Smooth muscle cell (in vitro differentiated cells): ENCODE results near the gene COQ3. TPM values are rescaled to one million over a fixed set of nuclear protein-coding genes. Genes with fewer than 3 reads are reported as not detected.
"Not testable (repeated sequence)": the region's sequence is repeated elsewhere in the genome, so short reads cannot be mapped to it uniquely, and the experiment has no call there.

Experiments
- DNase-seq: peaks from one replicate; lab custom pipeline; 2025; ENCODE audit not compliant: unreplicated experiment; lab: John Stamatoyannopoulos, UW
- H2AFZ ChIP-seq: fragments of 200-600 bp; sonication (generic); 2 replicates; pipeline ENCODE4 v1.6.0; 2016; ENCODE audit warnings: antibody characterized with exemption, low read depth, mild to moderate bottlenecking
- H3F3A ChIP-seq: fragments of 200-600 bp; sonication (generic); 2 replicates; pipeline ENCODE4 v1.6.0; 2017; ENCODE audit warnings: antibody characterized with exemption, low read depth
- H3K27ac ChIP-seq: fragments of 200-600 bp; sonication (generic); 2 replicates; pipeline ENCODE4 v1.5.1; 2016; ENCODE audit warnings: low read depth, mild to moderate bottlenecking
- H3K27me3 ChIP-seq: fragments of 200-600 bp; sonication (generic); 2 replicates; pipeline ENCODE4 v1.6.1; 2016; ENCODE audit warnings: low read depth, mild to moderate bottlenecking
- H3K36me3 ChIP-seq: fragments of 200-600 bp; sonication (generic); 2 replicates; pipeline ENCODE4 v1.5.1; 2016; ENCODE audit warnings: low read depth
- H3K4me1 ChIP-seq: fragments of 200-600 bp; sonication (generic); 2 replicates; pipeline ENCODE4 v1.5.1; 2016; ENCODE audit warnings: low read depth
- H3K4me2 ChIP-seq: fragments of 200-600 bp; sonication (generic); 2 replicates; pipeline ENCODE4 v1.6.0; 2016; ENCODE audit warnings: mild to moderate bottlenecking
- H3K4me3 ChIP-seq: fragments of 200-600 bp; sonication (generic); 2 replicates; pipeline ENCODE4 v1.5.1; 2016; ENCODE audit warnings: mild to moderate bottlenecking
- H3K79me2 ChIP-seq: fragments of 200-600 bp; sonication (generic); 2 replicates; pipeline ENCODE4 v1.6.0; 2016; ENCODE audit warnings: low read depth, mild to moderate bottlenecking
- H3K9ac ChIP-seq: fragments of 200-600 bp; sonication (generic); 2 replicates; pipeline ENCODE4 v1.6.0; 2016; ENCODE audit warnings: low read depth
- H3K9me3 ChIP-seq: fragments of 200-600 bp; sonication (generic); replicated peaks from 2 replicates; pipeline ENCODE4 v1.5.1; 2016; ENCODE audit warnings: low read depth
- H4K20me1 ChIP-seq: fragments of 200-600 bp; sonication (generic); 2 replicates; pipeline ENCODE4 v1.6.0; 2016; ENCODE audit warnings: low read depth
- CTCF ChIP-seq: fragments of 200-600 bp; sonication (generic); IDR thresholded peaks from 2 replicates; pipeline ENCODE4 v1.5.1; 2017; ENCODE audit warnings: borderline replicate concordance, mild to moderate bottlenecking, antibody characterized with exemption; ENCODE audit not compliant: insufficient read depth, poor library complexity, severe bottlenecking
- WGBS: methylation state at CpG from one replicate; pipeline ENCODE4 v1.1.7; 2016; ENCODE audit warnings: low lambda C conversion rate; 5-methylcytosine and 5-hydroxymethylcytosine counted together
- polyA plus RNA-seq: library from polyadenylated mRNA; unstranded; fragments of >200 nt; fragmentation: Nextera tagmentation; extraction: Ambion mirVana; gene quantifications from 2 replicates; pipeline ENCODE4 v1.2.1, GENCODE V29; 2016
- total RNA-seq: library from RNA; depleted of rRNA; stranded (reverse); fragments of >200 nt; gene quantifications from 2 replicates; pipeline ENCODE4 v1.2.3, GENCODE V29; 2014

The COQ3 gene
- total and polyA plus RNA-seq, 2 experiments from 2014 or later: 5.0 to 12.2 TPM

- H3K4me3 ChIP-seq: no peak overlapping the region
- no peak overlapping the region for H3K4me2 ChIP-seq
- H3F3A ChIP-seq: no peaks in the 10 kb centered on the region
- TF ChIP-seq CTCF: no peak
- no peaks in the 10 kb centered on the region for H3K9me3 ChIP-seq
- DNase-seq: no peak
- H3K27ac ChIP-seq: no peak overlapping the region
- H4K20me1 ChIP-seq: no peaks in the 10 kb centered on the region
- 94% methylated on average over 4 of the region's 4 CpGs for WGBS
- H3K27me3 ChIP-seq: no peaks in the 10 kb centered on the region
- no peak overlapping the region for H2AFZ ChIP-seq
- peaks cover 20% of the 10 kb centered on the region for H3K4me1 ChIP-seq
- no peaks in the 10 kb centered on the region for H3K79me2 ChIP-seq
- H3K9ac ChIP-seq: no peak overlapping the region
- H3K36me3 ChIP-seq: no peaks in the 10 kb centered on the region
Measured at GRCh38 chr6:99345164-99345563, 48.8 kb downstream of the COQ3 start.

- DNase-seq: no peak
Measured at GRCh38 chr6:99344289-99344688, 49.7 kb downstream of the COQ3 start.

GRCh38 chr6:99341862-99342455 lies 52.0 kb downstream of the COQ3 start:
- Histone ChIP-seq H2AFZ (no peak overlapping the region), H3K27ac (no peak overlapping the region), H4K20me1 (no peaks in the 10 kb centered on the region), H3K9me3 (no peaks in the 10 kb centered on the region), H3K36me3 (no peaks in the 10 kb centered on the region), H3K4me2 (no peak overlapping the region), H3K27me3 (no peaks in the 10 kb centered on the region), H3K4me1 (peaks cover 6% of the 10 kb centered on the region), H3K9ac (no peak overlapping the region), H3F3A (no peaks in the 10 kb centered on the region), H3K4me3 (no peak overlapping the region), H3K79me2 (no peaks in the 10 kb centered on the region)
- no peak for TF ChIP-seq CTCF
- DNase-seq: no peak
- 95% methylated on average over 5 of the region's 5 CpGs for WGBS

More at GRCh38 chr6:99344289-99344688, 49.7 kb downstream of the COQ3 start:
- Histone ChIP-seq H3K4me1 (peaks cover 17% of the 10 kb centered on the region), H3K9me3 (no peaks in the 10 kb centered on the region), H3F3A (no peaks in the 10 kb centered on the region), H3K4me3 (no peak overlapping the region), H3K27me3 (no peaks in the 10 kb centered on the region), H3K79me2 (no peaks in the 10 kb centered on the region), H4K20me1 (no peaks in the 10 kb centered on the region), H3K4me2 (no peak overlapping the region), H2AFZ (no peak overlapping the region), H3K36me3 (no peaks in the 10 kb centered on the region), H3K9ac (no peak overlapping the region), H3K27ac (no peak overlapping the region)
- 36% methylated on average over 3 of the region's 3 CpGs for WGBS
- TF ChIP-seq CTCF: no peak

- H3K9me3 ChIP-seq: no peaks in the 10 kb centered on the region
- H3F3A ChIP-seq: no peaks in the 10 kb centered on the region
- H4K20me1 ChIP-seq: no peaks in the 10 kb centered on the region
- H3K27ac ChIP-seq: no peak overlapping the region
- no peak overlapping the region for H3K4me3 ChIP-seq
- no peak for TF ChIP-seq CTCF
- H3K79me2 ChIP-seq: no peaks in the 10 kb centered on the region
- H3K36me3 ChIP-seq: no peaks in the 10 kb centered on the region
- no peak for DNase-seq
- H3K9ac ChIP-seq: no peak overlapping the region
- 41% methylated on average over 2 of the region's 2 CpGs for WGBS
- H3K27me3 ChIP-seq: no peaks in the 10 kb centered on the region
- H3K4me2 ChIP-seq: no peak overlapping the region
- H2AFZ ChIP-seq: no peak overlapping the region
- H3K4me1 ChIP-seq: peaks cover 9% of the 10 kb centered on the region
Measured at GRCh38 chr6:99338188-99338587, 55.8 kb downstream of the COQ3 start.

GRCh38 chr6:99335298-99335697 lies 58.7 kb downstream of the COQ3 start:
- not testable (repeated sequence) for H3K27me3 ChIP-seq, H3K79me2 ChIP-seq, H3K4me1 ChIP-seq, H3F3A ChIP-seq, DNase-seq, H2AFZ ChIP-seq, H3K4me2 ChIP-seq, H3K9me3 ChIP-seq, H3K4me3 ChIP-seq, H3K36me3 ChIP-seq, H4K20me1 ChIP-seq, H3K9ac ChIP-seq, H3K27ac ChIP-seq
- 78% methylated on average over 6 of the region's 6 CpGs for WGBS
